ENCODE data around the gene SPZ1. TPM values are rescaled to one million over a fixed set of nuclear protein-coding genes. Genes with fewer than 3 reads are reported as not detected.

SPZ1 gene
- total and polyA plus RNA-seq, 8 donors: not detected

DNA sequence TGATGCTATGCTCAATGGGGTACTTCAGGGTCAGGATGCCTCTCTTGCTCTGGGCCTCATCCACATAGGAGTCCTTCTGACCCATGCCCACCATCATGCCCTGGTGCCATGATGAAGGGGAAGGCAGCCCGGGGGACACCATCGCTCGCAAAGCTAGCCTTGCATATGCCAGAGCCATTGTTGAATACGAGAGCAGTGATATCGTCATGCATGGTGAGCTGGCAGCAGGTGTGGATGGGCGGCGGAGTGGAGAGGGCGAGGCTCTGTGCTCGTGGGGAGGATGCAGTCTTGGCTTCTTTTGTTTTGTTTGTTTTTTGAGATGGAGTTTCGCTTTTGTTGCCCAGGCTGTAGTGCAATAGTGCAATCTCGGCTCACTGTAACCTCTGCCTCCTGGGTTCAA lies 17.2 kb upstream of the SPZ1 start:
- H3K4me1 ChIP-seq: no peaks in the 10 kb centered on the region
- H3K27ac ChIP-seq: no peak overlapping the region
- DNase-seq: no peak
- no peak for FAIRE-seq
- no peaks in the 10 kb centered on the region for H3K27me3 ChIP-seq
- TF ChIP-seq, protein P1, sequence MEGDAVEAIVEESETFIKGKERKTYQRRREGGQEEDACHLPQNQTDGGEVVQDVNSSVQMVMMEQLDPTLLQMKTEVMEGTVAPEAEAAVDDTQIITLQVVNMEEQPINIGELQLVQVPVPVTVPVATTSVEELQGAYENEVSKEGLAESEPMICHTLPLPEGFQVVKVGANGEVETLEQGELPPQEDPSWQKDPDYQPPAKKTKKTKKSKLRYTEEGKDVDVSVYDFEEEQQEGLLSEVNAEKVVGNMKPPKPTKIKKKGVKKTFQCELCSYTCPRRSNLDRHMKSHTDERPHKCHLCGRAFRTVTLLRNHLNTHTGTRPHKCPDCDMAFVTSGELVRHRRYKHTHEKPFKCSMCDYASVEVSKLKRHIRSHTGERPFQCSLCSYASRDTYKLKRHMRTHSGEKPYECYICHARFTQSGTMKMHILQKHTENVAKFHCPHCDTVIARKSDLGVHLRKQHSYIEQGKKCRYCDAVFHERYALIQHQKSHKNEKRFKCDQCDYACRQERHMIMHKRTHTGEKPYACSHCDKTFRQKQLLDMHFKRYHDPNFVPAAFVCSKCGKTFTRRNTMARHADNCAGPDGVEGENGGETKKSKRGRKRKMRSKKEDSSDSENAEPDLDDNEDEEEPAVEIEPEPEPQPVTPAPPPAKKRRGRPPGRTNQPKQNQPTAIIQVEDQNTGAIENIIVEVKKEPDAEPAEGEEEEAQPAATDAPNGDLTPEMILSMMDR (IDR thresholded peaks at IDR 0.05): no peak
- ATAC-seq: no peak
- no peaks in the 10 kb centered on the region for H3K9me3 ChIP-seq
- intact Hi-C loops (cut with DNase I): no loop called here
- no peak overlapping the region for H3K4me3 ChIP-seq
- H3K36me3 ChIP-seq: no peaks in the 10 kb centered on the region
- WGBS, 2 donors: 97% methylated on average over 11 of the region's 11 CpGs

DNA sequence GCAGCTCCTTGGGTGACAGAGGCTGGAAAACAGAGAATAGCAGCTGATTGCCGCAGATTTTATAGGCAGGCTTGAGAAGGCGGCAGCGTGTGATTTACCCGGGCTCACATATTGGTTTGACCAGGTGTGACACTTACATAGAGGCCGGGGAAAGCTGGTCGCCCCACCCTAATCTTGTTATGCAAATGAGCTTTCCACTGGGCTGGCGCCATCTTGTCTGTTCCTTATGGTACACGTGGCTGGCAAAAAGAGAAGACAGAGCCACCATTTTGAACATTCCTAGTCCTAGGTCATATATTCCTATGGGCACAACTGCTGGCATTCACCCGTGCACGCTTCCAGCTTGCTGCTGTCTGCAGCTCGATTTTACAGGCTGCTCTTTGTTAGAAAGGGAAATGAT lies 11.3 kb upstream of the SPZ1 start:
- intact Hi-C loops (cut with DNase I): loop anchor here in 2 of 3 donors (5.0 kb wide), 1 partner anchor 216 kb away; no protein-coding TSS in a partner anchor

DNA sequence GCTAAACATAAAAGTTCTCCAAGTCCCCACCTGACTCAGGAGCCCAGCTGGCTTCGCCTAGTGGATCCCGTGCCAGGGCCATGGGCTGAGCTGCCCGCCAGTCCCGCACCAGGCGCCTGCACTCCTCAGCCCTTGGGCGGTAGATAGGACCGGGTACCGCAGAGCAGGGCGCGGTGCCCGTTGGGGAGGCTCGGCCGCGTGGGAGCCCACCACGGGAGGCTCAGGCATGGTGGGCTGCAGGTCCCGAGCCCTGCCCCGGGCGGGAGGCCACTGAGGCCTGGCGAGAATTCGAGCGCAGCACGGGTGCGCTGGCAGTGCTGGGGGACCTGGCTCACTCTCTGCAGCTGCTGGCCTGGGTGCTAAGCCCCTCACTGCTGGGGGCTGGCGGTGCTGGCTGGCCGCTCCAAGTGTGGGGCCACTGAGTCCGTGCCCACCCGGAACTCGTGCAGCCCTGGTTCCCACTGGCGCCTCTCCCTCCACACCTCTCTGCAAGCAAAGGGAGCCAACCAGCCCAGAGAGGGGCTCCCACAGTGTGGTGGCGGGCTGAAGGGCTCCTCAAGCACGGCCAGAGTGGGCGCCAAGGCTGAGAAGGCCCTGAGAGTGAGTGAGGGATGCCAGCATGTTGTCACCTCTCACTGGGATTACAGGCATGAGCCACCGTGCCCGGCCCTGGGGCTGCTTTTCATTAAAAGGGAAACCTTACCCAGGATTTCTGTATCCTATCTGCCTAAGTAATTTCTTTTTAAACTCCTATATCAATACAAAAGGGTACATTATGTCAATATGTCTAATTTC lies 9.7 kb upstream of the SPZ1 start:
- no peak for FAIRE-seq
- WGBS, 2 donors: 80 to 96% methylated on average over 34 of the region's 34 CpGs

More for the DNA sequence above, 11.3 kb upstream of the SPZ1 start:
- no peak for DNase-seq
- Histone ChIP-seq H3K27ac (no peak overlapping the region), H3K9me3 (no peaks in the 10 kb centered on the region), H3K27me3 (no peaks in the 10 kb centered on the region), H3K4me3 (no peak overlapping the region), H3K4me1 (no peaks in the 10 kb centered on the region), H3K36me3 (no peaks in the 10 kb centered on the region)
- TF ChIP-seq, protein P1 (IDR thresholded peaks at IDR 0.05): no peak
- no peak for FAIRE-seq
- WGBS, 2 donors: 64 to 73% methylated on average over 11 of the region's 11 CpGs
- ATAC-seq: no peak

DNA sequence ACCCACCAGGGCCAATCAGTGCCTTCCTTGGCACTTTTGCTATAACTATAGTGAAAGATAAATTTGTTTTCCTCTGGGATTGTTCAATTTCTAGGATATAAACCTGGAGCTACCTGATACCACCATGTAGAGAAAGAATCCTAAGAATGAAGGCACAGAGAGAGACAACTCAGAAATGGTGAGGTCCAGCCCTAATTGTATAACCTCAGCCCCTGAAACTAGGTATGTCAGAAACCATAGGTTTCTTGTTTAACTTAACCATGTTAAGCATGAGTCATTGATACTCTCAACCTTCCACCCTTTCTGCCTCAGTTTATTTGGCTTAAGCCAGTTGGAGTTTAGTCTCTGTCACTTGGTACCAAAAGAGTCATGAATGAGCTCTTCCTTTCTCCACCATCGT lies 4.6 kb upstream of the SPZ1 start:
- WGBS, 2 donors: 79 to 88% methylated on average over 1 of the region's 1 CpG
- Histone ChIP-seq H3K4me1 (no peaks in the 10 kb centered on the region), H3K9me3 (no peaks in the 10 kb centered on the region), H3K27me3 (no peaks in the 10 kb centered on the region), H3K4me3 (no peak overlapping the region), H3K27ac (no peak overlapping the region), H3K36me3 (no peaks in the 10 kb centered on the region)
- FAIRE-seq (no peak), DNase-seq (no peak), ATAC-seq (no peak)
- TF ChIP-seq, protein P1 (IDR thresholded peaks at IDR 0.05): no peak
- intact Hi-C loops (cut with DNase I): no loop called here

More for the DNA sequence above, 9.7 kb upstream of the SPZ1 start:
- Histone ChIP-seq H3K4me3 (no peak overlapping the region), H3K9me3 (no peaks in the 10 kb centered on the region), H3K4me1 (no peaks in the 10 kb centered on the region), H3K27me3 (no peaks in the 10 kb centered on the region), H3K27ac (no peak overlapping the region), H3K36me3 (no peaks in the 10 kb centered on the region)
- DNase-seq (peak in 1 of 6 donors; percentile 61), ATAC-seq (no peak)
- TF ChIP-seq, protein P1 (IDR thresholded peaks at IDR 0.05): no peak
- intact Hi-C loops (cut with DNase I): loop anchor here in 2 of 3 donors (5.0 kb wide), 1 partner anchor 218 kb away; no protein-coding TSS in a partner anchor

DNA sequence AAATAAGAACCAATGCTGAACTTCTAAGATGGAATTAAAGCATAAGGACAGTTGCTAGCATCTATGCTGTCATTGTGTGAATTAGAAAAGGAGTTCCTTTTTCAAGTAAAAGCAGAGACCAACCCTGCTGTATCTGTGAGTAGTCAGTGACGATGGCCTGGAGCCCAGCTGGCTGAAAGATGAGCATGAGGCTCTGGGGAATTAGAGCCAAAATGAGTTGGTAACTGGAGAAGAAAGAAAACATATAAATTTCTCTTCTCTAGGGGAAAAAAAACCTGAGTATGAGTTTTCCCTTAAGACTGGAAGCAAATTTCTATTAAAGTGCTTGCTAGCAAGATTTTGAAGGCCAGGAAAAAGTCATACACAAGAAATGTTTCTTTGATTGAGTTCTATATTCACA lies 1.6 kb upstream of the SPZ1 start:
- no peak for DNase-seq
- Histone ChIP-seq H3K27me3 (no peaks in the 10 kb centered on the region), H3K36me3 (no peaks in the 10 kb centered on the region), H3K4me1 (no peaks in the 10 kb centered on the region), H3K4me3 (no peak overlapping the region), H3K27ac (no peak overlapping the region), H3K9me3 (no peaks in the 10 kb centered on the region)
- WGBS, 2 donors: 84 to 86% methylated on average over 1 of the region's 1 CpG
- FAIRE-seq: no peak
- intact Hi-C loops (cut with DNase I): no loop called here
- TF ChIP-seq, protein P1 (IDR thresholded peaks at IDR 0.05): no peak
- no peak for ATAC-seq
